ENCODE results near the gene COL4A2.

COL4A2 gene

GRCh38 chr13:110291286-110291685 is 15.8 kb upstream of the COL4A2 start:
- no peak for DNase-seq

- no peak for DNase-seq
Measured at GRCh38 chr13:110293037-110293436, 14.0 kb upstream of the COL4A2 start.

GRCh38 chr13:110293649-110294048 is 13.4 kb upstream of the COL4A2 start:
- DNase-seq, result no peak

- DNase-seq, result no peak
Measured at GRCh38 chr13:110294146-110294545, 12.9 kb upstream of the COL4A2 start.

- DNase-seq, result no peak
Measured at GRCh38 chr13:110294622-110295021, 12.5 kb upstream of the COL4A2 start.

GRCh38 chr13:110297011-110297410 is 10.1 kb upstream of the COL4A2 start:
- DNase-seq, result no peak

GRCh38 chr13:110297766-110298504 is 9.1 kb upstream of the COL4A2 start:
- no peak for DNase-seq

- no peak for DNase-seq
Measured at GRCh38 chr13:110298505-110299282, 8.4 kb upstream of the COL4A2 start.

GRCh38 chr13:110299283-110299840 is 7.7 kb upstream of the COL4A2 start:
- no peak for DNase-seq

- DNase-seq, result no peak
Measured at GRCh38 chr13:110300090-110300815, 6.8 kb upstream of the COL4A2 start.

GRCh38 chr13:110301083-110301482 is 6.0 kb upstream of the COL4A2 start:
- no peak for DNase-seq

- DNase-seq, result no peak
Measured at GRCh38 chr13:110301606-110302553, 5.2 kb upstream of the COL4A2 start.

- no peak for DNase-seq
Measured at GRCh38 chr13:110302997-110303396, 4.1 kb upstream of the COL4A2 start.

GRCh38 chr13:110303644-110304043 is 3.4 kb upstream of the COL4A2 start:
- DNase-seq, result no peak

GRCh38 chr13:110304256-110304655 is 2.8 kb upstream of the COL4A2 start:
- no peak for DNase-seq

GRCh38 chr13:110305001-110305400 is 2.1 kb upstream of the COL4A2 start:
- DNase-seq, result no peak

- DNase-seq, result no peak
Measured at GRCh38 chr13:110305544-110305943, 1.5 kb upstream of the COL4A2 start.

GRCh38 chr13:110305949-110306339 is 1.1 kb upstream of the COL4A2 start:
- no peak for DNase-seq

GRCh38 chr13:110306340-110306959 is 634 bp upstream of the COL4A2 start:
- no peak for DNase-seq

GRCh38 chr13:110307767-110308655 is 927 bp downstream of the COL4A2 start:
- no peak for DNase-seq
